Smooth muscle cell (in vitro differentiated cells): ENCODE measurements around the gene NT5DC3. TPM values are rescaled to one million over a fixed set of nuclear protein-coding genes. Genes with fewer than 3 reads are reported as not detected.

Experiments
- DNase-seq: peaks from one replicate; lab custom pipeline; 2025; ENCODE audit not compliant: unreplicated experiment; lab: John Stamatoyannopoulos, UW
- H2AFZ ChIP-seq: fragments of 200-600 bp; sonication (generic); 2 replicates; pipeline ENCODE4 v1.6.0; 2016; ENCODE audit warnings: antibody characterized with exemption, low read depth, mild to moderate bottlenecking
- H3F3A ChIP-seq: fragments of 200-600 bp; sonication (generic); 2 replicates; pipeline ENCODE4 v1.6.0; 2017; ENCODE audit warnings: antibody characterized with exemption, low read depth
- H3K27ac ChIP-seq: fragments of 200-600 bp; sonication (generic); 2 replicates; pipeline ENCODE4 v1.5.1; 2016; ENCODE audit warnings: low read depth, mild to moderate bottlenecking
- H3K27me3 ChIP-seq: fragments of 200-600 bp; sonication (generic); 2 replicates; pipeline ENCODE4 v1.6.1; 2016; ENCODE audit warnings: low read depth, mild to moderate bottlenecking
- H3K36me3 ChIP-seq: fragments of 200-600 bp; sonication (generic); 2 replicates; pipeline ENCODE4 v1.5.1; 2016; ENCODE audit warnings: low read depth
- H3K4me1 ChIP-seq: fragments of 200-600 bp; sonication (generic); 2 replicates; pipeline ENCODE4 v1.5.1; 2016; ENCODE audit warnings: low read depth
- H3K4me2 ChIP-seq: fragments of 200-600 bp; sonication (generic); 2 replicates; pipeline ENCODE4 v1.6.0; 2016; ENCODE audit warnings: mild to moderate bottlenecking
- H3K4me3 ChIP-seq: fragments of 200-600 bp; sonication (generic); 2 replicates; pipeline ENCODE4 v1.5.1; 2016; ENCODE audit warnings: mild to moderate bottlenecking
- H3K79me2 ChIP-seq: fragments of 200-600 bp; sonication (generic); 2 replicates; pipeline ENCODE4 v1.6.0; 2016; ENCODE audit warnings: low read depth, mild to moderate bottlenecking
- H3K9ac ChIP-seq: fragments of 200-600 bp; sonication (generic); 2 replicates; pipeline ENCODE4 v1.6.0; 2016; ENCODE audit warnings: low read depth
- H3K9me3 ChIP-seq: fragments of 200-600 bp; sonication (generic); replicated peaks from 2 replicates; pipeline ENCODE4 v1.5.1; 2016; ENCODE audit warnings: low read depth
- H4K20me1 ChIP-seq: fragments of 200-600 bp; sonication (generic); 2 replicates; pipeline ENCODE4 v1.6.0; 2016; ENCODE audit warnings: low read depth
- CTCF ChIP-seq: fragments of 200-600 bp; sonication (generic); IDR thresholded peaks from 2 replicates; pipeline ENCODE4 v1.5.1; 2017; ENCODE audit warnings: borderline replicate concordance, mild to moderate bottlenecking, antibody characterized with exemption; ENCODE audit not compliant: insufficient read depth, poor library complexity, severe bottlenecking
- WGBS: methylation state at CpG from one replicate; pipeline ENCODE4 v1.1.7; 2016; ENCODE audit warnings: low lambda C conversion rate; 5-methylcytosine and 5-hydroxymethylcytosine counted together
- polyA plus RNA-seq: library from polyadenylated mRNA; unstranded; fragments of >200 nt; fragmentation: Nextera tagmentation; extraction: Ambion mirVana; gene quantifications from 2 replicates; pipeline ENCODE4 v1.2.1, GENCODE V29; 2016
- total RNA-seq: library from RNA; depleted of rRNA; stranded (reverse); fragments of >200 nt; gene quantifications from 2 replicates; pipeline ENCODE4 v1.2.3, GENCODE V29; 2014

Gene NT5DC3
- total and polyA plus RNA-seq, 2 experiments from 2014 or later, result 0.57 to 1.4 TPM

- no peak overlapping the region for H3K9ac ChIP-seq
- 80% methylated on average over 4 of the region's 5 CpGs for WGBS
These were observed 35.2 kb downstream of the NT5DC3 start for GRCh38 chr12:103805655-103806360.

GRCh38 chr12:103803847-103804246, 37.2 kb downstream of the NT5DC3 start:
- Histone ChIP-seq H2AFZ (no peak overlapping the region), H3K79me2 (no peaks in the 10 kb centered on the region), H3K9ac (no peak overlapping the region), H3F3A (peaks cover 6% of the 10 kb centered on the region), H3K9me3 (no peaks in the 10 kb centered on the region), H4K20me1 (no peaks in the 10 kb centered on the region), H3K4me1 (no peaks in the 10 kb centered on the region), H3K36me3 (no peaks in the 10 kb centered on the region), H3K4me2 (no peak overlapping the region), H3K27me3 (no peaks in the 10 kb centered on the region), H3K4me3 (no peak overlapping the region), H3K27ac (no peak overlapping the region)
- no peak for DNase-seq
- no peak for TF ChIP-seq CTCF
- 92% methylated on average over 1 of the region's 1 CpG for WGBS

More at GRCh38 chr12:103805655-103806360, 35.2 kb downstream of the NT5DC3 start:
- no peaks in the 10 kb centered on the region for H3K4me1 ChIP-seq
- TF ChIP-seq CTCF, result no peak
- DNase-seq, result no peak
- H3K36me3 ChIP-seq, result no peaks in the 10 kb centered on the region
- no peaks in the 10 kb centered on the region for H3K79me2 ChIP-seq
- H3F3A ChIP-seq, result peaks cover 6% of the 10 kb centered on the region
- H4K20me1 ChIP-seq, result no peaks in the 10 kb centered on the region
- no peaks in the 10 kb centered on the region for H3K9me3 ChIP-seq
- no peak overlapping the region for H3K4me3 ChIP-seq
- peak overlapping the region; percentile 33 for H3K4me2 ChIP-seq
- H2AFZ ChIP-seq, result no peak overlapping the region
- H3K27ac ChIP-seq, result peak overlapping the region; percentile 31
- H3K27me3 ChIP-seq, result no peaks in the 10 kb centered on the region

DNA sequence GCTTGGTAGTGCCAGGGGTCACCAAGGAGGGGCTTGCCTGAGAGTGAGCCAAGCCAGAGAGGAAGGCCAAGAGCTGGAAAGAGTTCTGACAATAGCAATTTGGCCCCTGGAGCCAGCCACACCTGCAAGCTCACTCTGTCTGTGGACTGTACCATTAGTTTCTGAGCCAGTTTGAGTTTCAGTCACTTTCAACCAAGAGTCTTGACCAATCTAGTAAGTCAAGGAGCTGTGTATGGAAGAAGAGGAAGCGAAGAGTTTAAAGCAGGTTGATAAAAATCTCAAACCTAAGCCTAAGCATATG, 38.5 kb downstream of the NT5DC3 start:
- no peaks in the 10 kb centered on the region for H4K20me1 ChIP-seq
- TF ChIP-seq CTCF, result no peak
- H3K4me3 ChIP-seq, result no peak overlapping the region
- no peaks in the 10 kb centered on the region for H3K79me2 ChIP-seq
- no peaks in the 10 kb centered on the region for H3K4me1 ChIP-seq
- peaks cover 6% of the 10 kb centered on the region for H3F3A ChIP-seq
- H3K27me3 ChIP-seq, result no peaks in the 10 kb centered on the region
- H3K27ac ChIP-seq, result no peak overlapping the region
- 96% methylated on average over 1 of the region's 1 CpG for WGBS
- H3K4me2 ChIP-seq, result no peak overlapping the region
- no peak for DNase-seq
- H2AFZ ChIP-seq, result no peak overlapping the region
- no peaks in the 10 kb centered on the region for H3K36me3 ChIP-seq
- no peak overlapping the region for H3K9ac ChIP-seq
- H3K9me3 ChIP-seq, result no peaks in the 10 kb centered on the region
